HG03469 (cell line): ENCODE data around the gene RC3H1.

ENCODE experiments used
- ATAC-seq: cut with Tn5 transposase; IDR thresholded peaks from one replicate; pipeline ENCODE4 v1.9.1; 2021; ENCODE audit warnings: mild to moderate bottlenecking, moderate library complexity, moderate number of reproducible peaks; ENCODE audit not compliant: unreplicated experiment

RC3H1 gene

GRCh38 chr1:173889885-173890284, 132.3 kb downstream of the RC3H1 start:
- no peak for ATAC-seq

DNA sequence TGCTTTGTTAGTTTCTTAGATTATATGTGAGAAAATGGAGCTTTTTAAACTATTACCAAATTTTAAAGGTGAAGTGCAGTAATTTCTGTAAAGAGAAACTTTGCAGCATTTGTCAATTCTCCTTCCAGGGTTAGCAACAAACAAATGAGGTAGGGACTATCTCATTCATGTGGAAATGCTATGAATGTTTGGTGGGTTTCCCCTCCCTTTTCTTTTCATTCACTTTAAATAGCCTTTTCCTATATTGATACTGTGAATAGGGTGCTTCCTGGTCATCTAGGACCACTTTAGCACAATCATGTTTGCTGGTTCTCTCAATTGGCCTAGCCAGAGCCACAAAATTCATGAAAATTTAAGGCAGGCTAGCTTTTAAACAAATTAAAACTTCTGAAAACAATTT, 133.4 kb downstream of the RC3H1 start:
- no peak for ATAC-seq

DNA sequence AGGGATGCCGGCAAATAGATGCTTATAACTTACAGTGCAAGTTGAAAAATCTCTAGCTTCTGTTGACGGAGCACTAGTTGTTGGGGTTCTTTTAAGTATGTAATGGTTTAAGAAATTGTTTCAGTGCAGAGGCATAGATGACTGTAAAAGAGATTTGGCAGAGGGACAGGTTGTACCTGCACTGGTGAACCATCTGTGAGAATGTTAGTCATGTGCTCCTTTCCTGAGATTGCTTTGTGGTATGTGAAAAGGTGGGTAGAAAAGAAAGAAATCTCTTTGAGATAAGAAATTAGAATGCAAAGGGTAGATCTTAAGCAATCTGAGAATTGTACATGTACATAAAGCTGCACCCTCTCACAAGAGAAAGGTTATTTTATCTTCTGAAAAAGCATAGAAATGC, 134.5 kb downstream of the RC3H1 start:
- ATAC-seq, result no peak

DNA sequence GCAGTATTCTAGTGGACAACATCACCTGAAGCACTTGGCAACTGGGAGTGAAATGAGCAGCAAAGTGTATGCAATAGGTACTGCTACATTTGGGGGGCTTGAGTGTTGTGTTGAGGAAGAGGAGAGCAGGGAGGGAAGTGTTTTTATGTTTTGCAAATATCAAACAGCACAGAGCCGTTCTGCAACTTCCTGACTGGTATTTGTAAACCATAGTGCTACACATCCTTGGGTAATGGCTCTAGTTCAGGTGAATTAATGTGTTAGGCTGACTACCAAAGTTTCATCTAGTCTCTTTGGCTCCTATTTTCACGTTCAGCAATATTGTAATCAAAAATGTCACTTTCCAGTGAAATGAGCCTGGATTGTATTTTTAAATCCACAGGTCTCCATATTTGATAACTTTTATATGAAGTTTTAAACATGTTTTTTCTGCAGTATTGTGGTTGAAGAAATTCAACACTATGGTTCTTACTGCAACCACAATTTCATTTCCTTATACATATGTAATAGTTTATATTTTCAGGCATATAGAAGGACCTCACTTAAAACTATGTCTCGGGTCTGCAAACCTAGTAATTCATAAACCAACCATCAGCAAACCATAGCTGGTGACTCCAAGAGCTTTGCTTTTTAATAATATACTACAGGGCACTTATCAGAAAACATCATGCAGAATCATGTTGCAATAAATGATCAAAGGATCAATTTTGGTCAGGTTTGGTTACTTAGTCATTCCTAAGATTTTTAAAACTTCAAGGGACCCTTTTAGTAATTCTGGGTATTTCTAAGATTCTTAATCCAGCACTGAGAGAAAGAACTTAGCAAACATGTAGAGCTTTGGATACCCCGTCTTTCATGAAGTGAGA, 135.2 kb downstream of the RC3H1 start:
- ATAC-seq, result no peak

DNA sequence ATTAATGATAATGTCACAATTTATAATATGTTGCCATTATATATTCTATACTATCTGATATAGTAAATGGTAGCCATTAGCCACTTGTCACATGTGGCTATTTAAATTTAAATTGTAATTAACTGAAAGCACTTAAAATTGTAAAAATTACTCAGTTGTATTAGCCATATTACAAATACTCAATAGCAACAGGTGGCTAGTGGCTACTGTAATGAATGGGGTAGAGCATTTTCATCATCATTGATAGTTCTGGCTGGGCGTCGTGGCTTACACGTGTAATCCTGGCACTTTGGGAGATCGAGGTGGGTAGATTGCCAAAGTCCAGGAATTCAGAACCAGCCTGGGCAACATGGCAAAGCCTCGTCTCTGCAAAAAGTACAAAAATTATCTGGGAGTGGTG, 137.5 kb downstream of the RC3H1 start:
- ATAC-seq, result no peak
